Adrenal gland (tissue), 5 donors: ENCODE data around the gene WBP2.

ENCODE experiments used
- POLR2A ChIP-seq, 2 donors: fragments of 450-650 bp; IDR thresholded peaks; one replicate each; pipeline ENCODE4 v1.6.1; 2017; ENCODE audit warnings: antibody characterized with exemption in 2 of 2, mild to moderate bottlenecking in 2 of 2, moderate library complexity in 1 of 2
- TF ChIP-seq, protein P1 (sequence below), 6 experiments: fragments of 450-650 bp in 4 of 6; fragments of 200-600 bp in 2 of 6; sonication (generic) in 1 of 6; IDR thresholded peaks; 1 replicate in 5 of 6; 2 replicates in 1 of 6; pipeline versions ENCODE4 v1.5.1 to v1.8.0; 2016 to 2021; ENCODE audit warnings: antibody characterized with exemption in 6 of 6, mild to moderate bottlenecking in 2 of 6, moderate library complexity in 1 of 6
- donor health status: DM: no; HTN: no; CAD: no.

DNA sequence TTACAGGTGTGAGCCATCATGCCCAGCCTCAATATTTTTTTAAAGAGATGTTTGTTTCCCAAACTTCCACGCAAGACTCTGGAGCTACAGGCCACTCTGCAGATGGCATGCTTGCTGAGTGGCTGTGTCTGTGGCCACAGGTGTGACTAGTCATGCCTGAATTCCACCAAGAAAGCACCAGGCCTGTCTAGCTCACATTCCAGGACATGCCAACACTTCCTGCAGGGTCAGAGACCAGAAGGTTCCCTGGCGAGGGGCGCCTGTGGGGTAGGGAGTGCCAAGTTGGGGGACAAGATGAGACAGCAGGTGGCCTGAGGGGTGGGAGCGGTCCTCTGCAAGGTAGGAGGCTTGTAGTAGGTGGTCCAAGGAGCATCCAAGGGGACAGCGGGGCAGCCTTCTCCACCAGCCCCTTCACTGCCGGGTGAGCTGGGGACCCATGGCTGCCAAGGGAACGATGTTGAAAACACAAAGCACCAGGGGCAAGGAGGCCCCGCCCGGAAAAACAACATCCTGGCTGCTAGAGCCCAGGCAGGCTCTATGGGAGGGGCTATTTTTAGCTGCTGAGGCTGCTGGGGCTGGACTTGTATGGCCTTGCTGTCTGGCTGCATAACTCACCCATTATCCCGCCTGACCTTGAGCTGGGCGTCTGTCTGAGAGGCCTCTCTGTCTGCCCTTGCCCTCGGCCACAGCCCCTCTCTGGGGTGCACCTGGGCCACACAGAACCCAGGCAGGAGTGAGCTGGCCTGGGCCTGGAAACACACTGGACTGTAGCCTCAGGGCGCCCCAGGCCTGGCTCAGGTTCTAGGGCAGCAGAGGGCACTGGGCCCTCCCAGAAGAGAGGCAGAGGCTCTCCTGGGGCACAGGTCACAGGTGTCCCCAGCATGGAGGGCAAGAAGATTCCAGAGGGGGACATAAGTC lies 17.6 kb upstream of the WBP2 start:
- TF ChIP-seq, protein P1, sequence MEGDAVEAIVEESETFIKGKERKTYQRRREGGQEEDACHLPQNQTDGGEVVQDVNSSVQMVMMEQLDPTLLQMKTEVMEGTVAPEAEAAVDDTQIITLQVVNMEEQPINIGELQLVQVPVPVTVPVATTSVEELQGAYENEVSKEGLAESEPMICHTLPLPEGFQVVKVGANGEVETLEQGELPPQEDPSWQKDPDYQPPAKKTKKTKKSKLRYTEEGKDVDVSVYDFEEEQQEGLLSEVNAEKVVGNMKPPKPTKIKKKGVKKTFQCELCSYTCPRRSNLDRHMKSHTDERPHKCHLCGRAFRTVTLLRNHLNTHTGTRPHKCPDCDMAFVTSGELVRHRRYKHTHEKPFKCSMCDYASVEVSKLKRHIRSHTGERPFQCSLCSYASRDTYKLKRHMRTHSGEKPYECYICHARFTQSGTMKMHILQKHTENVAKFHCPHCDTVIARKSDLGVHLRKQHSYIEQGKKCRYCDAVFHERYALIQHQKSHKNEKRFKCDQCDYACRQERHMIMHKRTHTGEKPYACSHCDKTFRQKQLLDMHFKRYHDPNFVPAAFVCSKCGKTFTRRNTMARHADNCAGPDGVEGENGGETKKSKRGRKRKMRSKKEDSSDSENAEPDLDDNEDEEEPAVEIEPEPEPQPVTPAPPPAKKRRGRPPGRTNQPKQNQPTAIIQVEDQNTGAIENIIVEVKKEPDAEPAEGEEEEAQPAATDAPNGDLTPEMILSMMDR (IDR thresholded peaks at IDR 0.05): no peak
- TF ChIP-seq POLR2A (IDR thresholded peaks at IDR 0.05): no peak
